Osteoblast (primary cell): ENCODE data around the gene RUNX2. TPM values are rescaled to one million over a fixed set of nuclear protein-coding genes. Genes with fewer than 3 reads are reported as not detected.

ENCODE experiments used
- DNase-seq: peaks from one replicate; pipeline ENCODE4 v3.0.0; 2011; ENCODE audit warnings: low spot score, mixed read lengths; ENCODE audit not compliant: insufficient read length; ENCODE audit errors: missing footprints
- H2AFZ ChIP-seq: 2 replicates; pipeline ENCODE4 v1.6.0; 2011; ENCODE audit warnings: mild to moderate bottlenecking, low read length
- H3K27ac ChIP-seq: 2 replicates; pipeline ENCODE4 v1.5.1; 2011; ENCODE audit warnings: mild to moderate bottlenecking, low read depth, low read length, moderate library complexity
- H3K27me3 ChIP-seq: 2 replicates; pipeline ENCODE4 v1.6.0; 2012; ENCODE audit warnings: mild to moderate bottlenecking, control low read depth, inconsistent platforms, low read length, moderate library complexity; ENCODE audit not compliant: insufficient read depth
- H3K36me3 ChIP-seq: 2 replicates; pipeline ENCODE4 v1.5.1; 2011; ENCODE audit warnings: mild to moderate bottlenecking, low read length, control low read depth, moderate library complexity; ENCODE audit not compliant: insufficient read depth
- H3K4me1 ChIP-seq: 2 replicates; pipeline ENCODE4 v1.5.1; 2011; ENCODE audit warnings: mild to moderate bottlenecking, low read length, control low read depth, moderate library complexity; ENCODE audit not compliant: insufficient read depth
- H3K4me2 ChIP-seq: 2 replicates; pipeline ENCODE4 v1.6.0; 2011; ENCODE audit warnings: mild to moderate bottlenecking, low read length; ENCODE audit not compliant: insufficient read depth
- H3K4me3 ChIP-seq: fragments of 200-600 bp; sonication (generic); 3 replicates; pipeline ENCODE4 v1.5.1; 2012; ENCODE audit warnings: mild to moderate bottlenecking, low read length, inconsistent platforms; ENCODE audit not compliant: insufficient read depth
- H3K79me2 ChIP-seq: 2 replicates; pipeline ENCODE4 v1.6.0; 2012; ENCODE audit warnings: mild to moderate bottlenecking, low read length, control low read depth, inconsistent platforms; ENCODE audit not compliant: insufficient read depth
- H3K9me3 ChIP-seq: 2 replicates; pipeline ENCODE4 v1.5.1; 2011; ENCODE audit warnings: low read depth, low read length, control low read depth
- H4K20me1 ChIP-seq: 2 replicates; pipeline ENCODE4 v1.6.0; 2012; ENCODE audit warnings: mild to moderate bottlenecking, low read length, control low read depth; ENCODE audit not compliant: insufficient read depth
- total RNA-seq: library from RNA; depleted of rRNA; stranded (reverse); fragments of >200 nt; gene quantifications from 2 replicates; pipeline ENCODE4 v1.2.3, GENCODE V29; 2012
- TF ChIP-seq, protein P1 (sequence below): IDR thresholded peaks from 2 replicates; pipeline ENCODE4 v1.5.1; 2011; ENCODE audit warnings: mild to moderate bottlenecking, low read depth, low read length, moderate library complexity; ENCODE audit errors: extremely low read depth

The RUNX2 gene
- total RNA-seq, 1 donor, result 30.0 TPM

GRCh38 chr6:45562171-45562570, 234.0 kb downstream of the RUNX2 start:
- no peak overlapping the region for H2AFZ ChIP-seq
- H3K27me3 ChIP-seq, result no peaks in the 10 kb centered on the region
- H3K4me1 ChIP-seq, result no peaks in the 10 kb centered on the region
- H4K20me1 ChIP-seq, result no peaks in the 10 kb centered on the region
- DNase-seq, result no peak
- no peak overlapping the region for H3K4me3 ChIP-seq
- no peaks in the 10 kb centered on the region for H3K36me3 ChIP-seq
- H3K9me3 ChIP-seq, result no peaks in the 10 kb centered on the region
- H3K79me2 ChIP-seq, result no peaks in the 10 kb centered on the region
- TF ChIP-seq, protein P1, sequence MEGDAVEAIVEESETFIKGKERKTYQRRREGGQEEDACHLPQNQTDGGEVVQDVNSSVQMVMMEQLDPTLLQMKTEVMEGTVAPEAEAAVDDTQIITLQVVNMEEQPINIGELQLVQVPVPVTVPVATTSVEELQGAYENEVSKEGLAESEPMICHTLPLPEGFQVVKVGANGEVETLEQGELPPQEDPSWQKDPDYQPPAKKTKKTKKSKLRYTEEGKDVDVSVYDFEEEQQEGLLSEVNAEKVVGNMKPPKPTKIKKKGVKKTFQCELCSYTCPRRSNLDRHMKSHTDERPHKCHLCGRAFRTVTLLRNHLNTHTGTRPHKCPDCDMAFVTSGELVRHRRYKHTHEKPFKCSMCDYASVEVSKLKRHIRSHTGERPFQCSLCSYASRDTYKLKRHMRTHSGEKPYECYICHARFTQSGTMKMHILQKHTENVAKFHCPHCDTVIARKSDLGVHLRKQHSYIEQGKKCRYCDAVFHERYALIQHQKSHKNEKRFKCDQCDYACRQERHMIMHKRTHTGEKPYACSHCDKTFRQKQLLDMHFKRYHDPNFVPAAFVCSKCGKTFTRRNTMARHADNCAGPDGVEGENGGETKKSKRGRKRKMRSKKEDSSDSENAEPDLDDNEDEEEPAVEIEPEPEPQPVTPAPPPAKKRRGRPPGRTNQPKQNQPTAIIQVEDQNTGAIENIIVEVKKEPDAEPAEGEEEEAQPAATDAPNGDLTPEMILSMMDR, result no peak
- no peak overlapping the region for H3K4me2 ChIP-seq
- no peak overlapping the region for H3K27ac ChIP-seq

DNA sequence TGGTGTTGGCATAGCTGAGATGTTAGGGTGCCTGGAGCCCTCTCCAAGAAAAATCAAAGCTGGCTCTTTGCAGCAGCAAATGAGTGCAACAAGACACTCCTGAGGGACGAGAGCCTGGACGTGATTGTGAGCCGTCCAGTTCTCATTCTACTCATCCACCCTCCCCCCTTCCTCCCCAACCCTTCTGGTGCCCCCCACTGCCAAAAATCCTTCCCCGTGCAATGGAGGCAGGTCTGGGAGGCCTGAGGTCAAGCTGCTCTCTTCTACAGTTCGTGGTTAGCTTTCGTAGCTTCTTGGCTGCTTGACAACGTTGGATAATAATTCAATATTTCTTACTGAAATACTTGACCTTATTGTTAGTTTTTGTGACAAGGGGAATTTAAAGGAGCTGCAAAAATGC, 234.9 kb downstream of the RUNX2 start:
- no peaks in the 10 kb centered on the region for H3K4me1 ChIP-seq
- TF ChIP-seq, protein P1, result no peak
- H3K27ac ChIP-seq, result no peak overlapping the region
- H3K79me2 ChIP-seq, result no peaks in the 10 kb centered on the region
- H3K4me2 ChIP-seq, result no peak overlapping the region
- H3K27me3 ChIP-seq, result no peaks in the 10 kb centered on the region
- H4K20me1 ChIP-seq, result no peaks in the 10 kb centered on the region
- H3K36me3 ChIP-seq, result no peaks in the 10 kb centered on the region
- no peak overlapping the region for H3K4me3 ChIP-seq
- no peak overlapping the region for H2AFZ ChIP-seq
- no peak for DNase-seq
- H3K9me3 ChIP-seq, result no peaks in the 10 kb centered on the region

GRCh38 chr6:45563844-45564243, 235.7 kb downstream of the RUNX2 start:
- Histone ChIP-seq H4K20me1 (no peaks in the 10 kb centered on the region), H3K27ac (no peak overlapping the region), H3K4me2 (no peak overlapping the region), H3K36me3 (no peaks in the 10 kb centered on the region), H3K9me3 (no peaks in the 10 kb centered on the region), H3K79me2 (no peaks in the 10 kb centered on the region), H3K27me3 (no peaks in the 10 kb centered on the region), H2AFZ (no peak overlapping the region), H3K4me3 (no peak overlapping the region), H3K4me1 (no peaks in the 10 kb centered on the region)
- no peak for DNase-seq
- TF ChIP-seq, protein P1, result no peak

GRCh38 chr6:45566882-45567281, 238.8 kb downstream of the RUNX2 start:
- no peaks in the 10 kb centered on the region for H3K36me3 ChIP-seq
- H3K9me3 ChIP-seq, result no peaks in the 10 kb centered on the region
- H4K20me1 ChIP-seq, result no peaks in the 10 kb centered on the region
- H3K27me3 ChIP-seq, result no peaks in the 10 kb centered on the region
- no peak for DNase-seq
- no peak overlapping the region for H3K4me2 ChIP-seq
- H3K27ac ChIP-seq, result no peak overlapping the region
- no peak overlapping the region for H3K4me3 ChIP-seq
- TF ChIP-seq, protein P1, result no peak
- H2AFZ ChIP-seq, result no peak overlapping the region
- no peaks in the 10 kb centered on the region for H3K79me2 ChIP-seq
- H3K4me1 ChIP-seq, result no peaks in the 10 kb centered on the region
